Hepatocyte (in vitro differentiated cells): ENCODE measurements around the gene JAKMIP1. TPM values are rescaled to one million over a fixed set of nuclear protein-coding genes. Genes with fewer than 3 reads are reported as not detected.

Source experiments
- DNase-seq: peaks from one replicate; pipeline ENCODE4 v3.0.0-alpha.2; 2016; ENCODE audit warnings: low spot score
- H2AFZ ChIP-seq: fragments of 200-600 bp; sonication (generic); 2 replicates; pipeline ENCODE4 v1.6.0; 2016; ENCODE audit warnings: antibody characterized with exemption, mild to moderate bottlenecking
- H3K27ac ChIP-seq: fragments of 200-600 bp; sonication (generic); 2 replicates; pipeline ENCODE4 v1.5.1; 2016; ENCODE audit warnings: mild to moderate bottlenecking
- H3K27me3 ChIP-seq: fragments of 200-600 bp; sonication (generic); 2 replicates; pipeline ENCODE4 v1.6.1; 2016
- H3K36me3 ChIP-seq: fragments of 200-600 bp; sonication (generic); replicated peaks from 2 replicates; pipeline ENCODE4 v1.5.1; 2016; ENCODE audit warnings: low read depth; ENCODE audit not compliant: insufficient read depth
- H3K4me1 ChIP-seq: fragments of 200-600 bp; sonication (generic); 2 replicates; pipeline ENCODE4 v1.5.1; 2016; ENCODE audit warnings: mild to moderate bottlenecking, moderate library complexity; ENCODE audit not compliant: insufficient read depth
- H3K4me2 ChIP-seq: fragments of 200-600 bp; sonication (generic); 2 replicates; pipeline ENCODE4 v1.6.0; 2016
- H3K4me3 ChIP-seq: fragments of 200-600 bp; sonication (generic); 2 replicates; pipeline ENCODE4 v1.5.1; 2016; ENCODE audit warnings: mild to moderate bottlenecking
- H3K79me2 ChIP-seq: fragments of 200-600 bp; sonication (generic); 2 replicates; pipeline ENCODE4 v1.6.0; 2017; ENCODE audit warnings: mild to moderate bottlenecking
- H3K9me2 ChIP-seq: fragments of 200-600 bp; sonication (generic); replicated peaks from 2 replicates; pipeline ENCODE4 v1.6.0; 2017; ENCODE audit warnings: mild to moderate bottlenecking; ENCODE audit not compliant: insufficient read depth
- H3K9me3 ChIP-seq: fragments of 200-600 bp; sonication (generic); 2 replicates; pipeline ENCODE4 v1.5.1; 2016; ENCODE audit warnings: low read depth, mild to moderate bottlenecking
- H4K20me1 ChIP-seq: fragments of 200-600 bp; sonication (generic); 2 replicates; pipeline ENCODE4 v1.6.0; 2016; ENCODE audit warnings: mild to moderate bottlenecking; ENCODE audit not compliant: insufficient read depth, poor library complexity, severe bottlenecking
- EZH2 ChIP-seq: fragments of 200-600 bp; sonication (generic); IDR thresholded peaks from 2 replicates; pipeline ENCODE4 v1.6.1; 2016; ENCODE audit warnings: antibody characterized with exemption, mild to moderate bottlenecking, borderline replicate concordance
- EZH2phosphoT487 ChIP-seq: fragments of 200-600 bp; sonication (generic); IDR thresholded peaks from one replicate; pipeline ENCODE4 v1.6.1; 2018; ENCODE audit warnings: antibody characterized with exemption, mild to moderate bottlenecking, low read depth, moderate library complexity; ENCODE audit not compliant: unreplicated experiment, severe bottlenecking
- WGBS: methylation state at CpG from one replicate; pipeline ENCODE4 v1.1.6; 2016; ENCODE audit warnings: low lambda C conversion rate; ENCODE audit errors: missing lambda C conversion rate; 5-methylcytosine and 5-hydroxymethylcytosine counted together
- polyA plus RNA-seq: library from polyadenylated mRNA; unstranded; fragments of >200 nt; fragmentation: Nextera tagmentation; extraction: Ambion mirVana; gene quantifications from 2 replicates; pipeline ENCODE4 v1.2.1, GENCODE V29; 2016
- total RNA-seq: library from RNA; depleted of rRNA; stranded (reverse); fragments of >200 nt; gene quantifications from 2 replicates; pipeline ENCODE4 v1.2.3, GENCODE V29; 2014
- TF ChIP-seq, protein P1 (sequence below): fragments of 200-600 bp; sonication (generic); IDR thresholded peaks from 2 replicates; pipeline ENCODE4 v1.5.1; 2016; ENCODE audit warnings: antibody characterized with exemption, mild to moderate bottlenecking; ENCODE audit not compliant: poor library complexity

The JAKMIP1 gene
- total and polyA plus RNA-seq, 2 experiments from 2014 or later = not detected

DNA sequence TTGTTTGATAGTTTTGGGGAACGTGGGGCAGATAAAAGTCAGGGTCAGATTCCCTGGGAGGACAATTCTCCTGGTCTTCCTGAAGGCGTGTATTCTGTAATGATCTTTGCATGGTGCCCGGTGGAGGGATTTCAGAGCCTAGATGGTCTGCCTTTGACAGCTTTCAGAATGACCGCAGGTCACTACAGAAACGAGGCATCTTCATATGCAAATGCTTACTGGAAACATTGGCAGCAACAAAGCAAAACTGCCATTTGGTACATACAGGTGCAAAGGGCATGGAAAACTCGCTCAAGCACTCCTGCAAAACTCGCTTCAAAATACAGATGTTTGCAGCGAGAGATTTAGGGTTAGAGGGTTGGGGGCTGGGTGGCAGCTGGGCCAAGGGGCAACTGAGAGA, 190.9 kb downstream of the JAKMIP1 start:
- no peak for DNase-seq
- H3K4me2 ChIP-seq = no peak overlapping the region
- no peak overlapping the region for H3K4me3 ChIP-seq
- H3K4me1 ChIP-seq = no peaks in the 10 kb centered on the region
- H2AFZ ChIP-seq = no peak overlapping the region
- TF ChIP-seq EZH2phosphoT487 (no peak), EZH2 (no peak)
- TF ChIP-seq, protein P1, sequence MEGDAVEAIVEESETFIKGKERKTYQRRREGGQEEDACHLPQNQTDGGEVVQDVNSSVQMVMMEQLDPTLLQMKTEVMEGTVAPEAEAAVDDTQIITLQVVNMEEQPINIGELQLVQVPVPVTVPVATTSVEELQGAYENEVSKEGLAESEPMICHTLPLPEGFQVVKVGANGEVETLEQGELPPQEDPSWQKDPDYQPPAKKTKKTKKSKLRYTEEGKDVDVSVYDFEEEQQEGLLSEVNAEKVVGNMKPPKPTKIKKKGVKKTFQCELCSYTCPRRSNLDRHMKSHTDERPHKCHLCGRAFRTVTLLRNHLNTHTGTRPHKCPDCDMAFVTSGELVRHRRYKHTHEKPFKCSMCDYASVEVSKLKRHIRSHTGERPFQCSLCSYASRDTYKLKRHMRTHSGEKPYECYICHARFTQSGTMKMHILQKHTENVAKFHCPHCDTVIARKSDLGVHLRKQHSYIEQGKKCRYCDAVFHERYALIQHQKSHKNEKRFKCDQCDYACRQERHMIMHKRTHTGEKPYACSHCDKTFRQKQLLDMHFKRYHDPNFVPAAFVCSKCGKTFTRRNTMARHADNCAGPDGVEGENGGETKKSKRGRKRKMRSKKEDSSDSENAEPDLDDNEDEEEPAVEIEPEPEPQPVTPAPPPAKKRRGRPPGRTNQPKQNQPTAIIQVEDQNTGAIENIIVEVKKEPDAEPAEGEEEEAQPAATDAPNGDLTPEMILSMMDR = no peak
- no peaks in the 10 kb centered on the region for H3K36me3 ChIP-seq
- H3K9me2 ChIP-seq = no peaks in the 10 kb centered on the region
- no peaks in the 10 kb centered on the region for H3K79me2 ChIP-seq
- WGBS = 45% methylated on average over 8 of the region's 8 CpGs
- H3K27me3 ChIP-seq = peaks cover 51% of the 10 kb centered on the region
- no peaks in the 10 kb centered on the region for H4K20me1 ChIP-seq
- H3K9me3 ChIP-seq = no peaks in the 10 kb centered on the region
- no peak overlapping the region for H3K27ac ChIP-seq

DNA sequence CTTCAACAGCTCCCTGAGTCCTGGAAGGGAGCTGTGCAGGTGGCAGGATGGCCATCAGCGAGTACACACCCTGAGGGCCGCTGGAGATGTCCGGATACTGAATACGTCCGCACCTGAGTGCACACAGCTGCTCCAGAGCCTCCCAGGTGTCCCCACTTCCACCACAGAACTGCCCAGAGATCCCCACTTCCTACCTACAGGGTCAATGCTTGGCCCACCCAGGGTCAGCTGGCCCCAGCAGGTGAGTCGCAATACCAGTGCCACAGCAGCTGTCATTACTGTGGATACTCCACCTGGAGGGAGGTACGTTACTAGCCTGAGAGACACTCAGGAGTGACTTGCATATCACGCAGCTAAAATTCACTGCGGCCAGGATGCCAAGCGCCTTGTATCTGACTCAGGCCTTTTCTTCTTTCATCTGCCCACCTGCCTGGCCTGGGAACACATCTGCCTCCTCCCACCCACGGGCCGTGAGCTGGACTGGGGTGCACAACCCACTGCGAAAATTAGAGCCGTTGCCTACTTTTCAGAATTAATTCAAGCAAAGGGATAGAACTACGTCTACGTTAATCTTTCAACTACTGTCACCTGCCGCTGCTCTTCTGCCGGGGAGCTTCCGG, 191.5 kb downstream of the JAKMIP1 start:
- Histone ChIP-seq H3K4me2 (no peak overlapping the region), H3K4me3 (no peak overlapping the region), H3K27me3 (peaks cover 51% of the 10 kb centered on the region), H3K9me2 (no peaks in the 10 kb centered on the region), H3K79me2 (no peaks in the 10 kb centered on the region), H3K36me3 (no peaks in the 10 kb centered on the region), H4K20me1 (no peaks in the 10 kb centered on the region), H3K4me1 (no peaks in the 10 kb centered on the region), H3K9me3 (no peaks in the 10 kb centered on the region), H2AFZ (no peak overlapping the region), H3K27ac (no peak overlapping the region)
- TF ChIP-seq EZH2phosphoT487 = no peak
- TF ChIP-seq, protein P1 = no peak
- TF ChIP-seq EZH2 = no peak
- 80% methylated on average over 19 of the region's 19 CpGs for WGBS
- no peak for DNase-seq

DNA sequence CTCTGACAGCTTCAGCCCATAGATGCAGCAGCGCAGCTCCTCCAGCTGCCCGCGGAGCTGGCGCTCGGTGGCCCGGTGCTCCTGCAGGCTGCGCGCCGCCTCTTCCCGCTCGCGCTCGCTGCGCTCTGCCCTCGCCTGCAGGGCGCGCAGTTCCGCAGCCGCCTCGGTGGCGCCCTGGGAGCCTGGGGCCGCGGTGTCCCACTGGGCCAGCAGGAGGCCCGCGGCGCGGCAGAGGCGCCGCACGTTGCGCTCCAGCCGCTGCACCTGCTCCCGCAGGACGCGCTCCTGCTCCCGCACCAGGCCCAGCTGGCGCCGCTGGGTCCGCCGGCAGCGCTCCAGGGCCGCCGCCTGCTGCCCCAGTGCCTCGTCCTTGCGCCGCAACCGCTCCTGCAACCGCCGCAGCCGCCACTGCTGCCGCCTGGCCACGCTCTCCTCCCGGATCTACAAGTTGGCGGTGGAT, 192.2 kb downstream of the JAKMIP1 start:
- Histone ChIP-seq H3K4me1 (no peaks in the 10 kb centered on the region), H2AFZ (no peak overlapping the region), H3K4me3 (no peak overlapping the region), H3K27ac (no peak overlapping the region), H3K9me2 (no peaks in the 10 kb centered on the region), H3K36me3 (no peaks in the 10 kb centered on the region), H3K4me2 (no peak overlapping the region), H3K79me2 (no peaks in the 10 kb centered on the region), H4K20me1 (no peaks in the 10 kb centered on the region), H3K9me3 (no peaks in the 10 kb centered on the region), H3K27me3 (peaks cover 51% of the 10 kb centered on the region)
- no peak for TF ChIP-seq EZH2
- TF ChIP-seq, protein P1 = no peak
- no peak for TF ChIP-seq EZH2phosphoT487
- DNase-seq = peak; percentile 29
- 8% methylated on average over 51 of the region's 54 CpGs for WGBS
